CD4-positive, alpha-beta T cell treated with Interleukin-4 for 4 hours (primary cell): Measurements from ENCODE around the gene MAST3.

Experiments
- DNase-seq: peaks from one replicate; pipeline ENCODE4 v3.0.0-alpha.2; 2020

Gene MAST3

DNA sequence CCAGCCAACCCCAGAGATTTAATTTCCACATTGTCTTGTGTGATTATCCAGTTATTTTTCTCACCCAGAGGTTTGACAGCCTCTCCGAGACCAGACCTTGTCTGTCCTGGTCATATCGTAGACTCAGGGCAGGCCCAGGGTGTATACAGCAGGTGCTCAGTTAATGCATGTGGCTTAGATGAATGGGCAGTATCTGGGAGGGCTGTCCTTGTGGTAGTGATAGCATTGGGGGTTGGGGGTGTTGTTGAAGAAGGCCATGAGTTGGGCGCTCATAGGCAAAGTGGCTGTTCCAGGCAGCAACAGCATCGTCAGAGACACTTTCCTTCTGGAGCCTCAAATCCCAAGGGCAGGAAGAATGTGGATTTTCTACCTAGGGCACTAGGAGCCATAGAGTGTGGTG is 16.9 kb downstream of the MAST3 start:
- no peak for DNase-seq

- DNase-seq: no peak
Measured at GRCh38 chr19:18117364-18117691, 19.8 kb downstream of the MAST3 start.

DNA sequence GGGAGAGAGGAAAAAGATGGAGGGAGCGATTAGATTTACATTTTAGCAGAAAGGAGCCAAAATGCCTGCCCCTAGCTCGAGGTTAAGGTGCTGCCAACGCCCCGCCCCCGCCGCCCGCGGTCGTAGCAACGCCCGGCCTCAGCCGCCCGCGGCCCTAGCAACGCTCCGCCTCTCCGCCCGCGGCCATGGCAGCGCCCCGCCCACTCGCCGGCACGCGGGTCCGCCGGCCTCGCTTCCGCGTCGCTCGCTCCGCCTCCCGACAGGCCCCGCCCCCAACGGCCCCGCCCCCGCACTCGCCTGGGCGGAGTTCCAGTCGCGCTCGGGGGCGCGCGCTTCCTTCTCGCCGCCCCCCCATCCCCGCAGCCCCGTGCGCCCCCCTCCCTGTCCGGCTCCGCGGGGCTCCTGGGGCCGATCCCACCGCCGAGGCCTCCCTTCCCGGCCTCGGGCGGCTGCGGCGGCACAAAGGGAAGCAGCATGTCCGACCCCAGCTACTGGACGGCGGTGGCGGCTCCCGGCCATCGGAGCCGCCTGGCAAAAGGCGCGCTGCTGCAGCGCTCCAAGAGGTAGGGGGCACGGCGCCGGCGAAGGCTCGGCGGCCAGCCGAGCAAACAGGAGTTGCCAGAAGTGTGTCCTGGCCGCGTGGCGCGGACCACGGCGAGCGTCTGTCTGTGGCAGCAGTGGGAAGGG is 20.3 kb downstream of the MAST3 start:
- DNase-seq: peak; percentile 92

GRCh38 chr19:18118420-18119012 is 20.9 kb downstream of the MAST3 start:
- no peak for DNase-seq

- DNase-seq: peak; percentile 76
Measured at GRCh38 chr19:18119013-18119716, 21.6 kb downstream of the MAST3 start.

GRCh38 chr19:18119717-18120105 is 22.1 kb downstream of the MAST3 start:
- DNase-seq: peak; percentile 69

GRCh38 chr19:18120127-18120526 is 22.5 kb downstream of the MAST3 start:
- DNase-seq: no peak

- DNase-seq: no peak
Measured at GRCh38 chr19:18121166-18121565, 23.6 kb downstream of the MAST3 start.

DNA sequence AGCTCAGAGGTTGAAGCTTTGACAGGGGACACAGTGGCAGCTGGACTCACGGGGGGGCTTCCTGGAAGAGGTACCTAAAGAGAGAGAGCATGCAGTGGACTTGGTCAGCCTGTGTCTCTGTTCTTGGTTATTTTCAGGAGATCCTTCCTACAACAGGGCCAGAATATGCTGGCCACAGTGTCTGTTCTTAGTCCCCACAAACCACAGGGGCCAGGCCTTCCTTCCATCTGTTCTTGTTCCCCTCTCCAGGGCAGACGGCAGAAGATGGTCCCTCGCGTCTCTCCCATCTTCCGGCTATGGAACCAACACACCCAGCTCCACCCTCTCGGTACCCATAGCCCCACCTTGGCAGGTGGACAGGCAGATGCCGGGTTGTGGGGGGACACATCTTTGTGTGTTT is 24.8 kb downstream of the MAST3 start:
- no peak for DNase-seq

GRCh38 chr19:18122860-18123795 is 25.6 kb downstream of the MAST3 start:
- no peak for DNase-seq

DNA sequence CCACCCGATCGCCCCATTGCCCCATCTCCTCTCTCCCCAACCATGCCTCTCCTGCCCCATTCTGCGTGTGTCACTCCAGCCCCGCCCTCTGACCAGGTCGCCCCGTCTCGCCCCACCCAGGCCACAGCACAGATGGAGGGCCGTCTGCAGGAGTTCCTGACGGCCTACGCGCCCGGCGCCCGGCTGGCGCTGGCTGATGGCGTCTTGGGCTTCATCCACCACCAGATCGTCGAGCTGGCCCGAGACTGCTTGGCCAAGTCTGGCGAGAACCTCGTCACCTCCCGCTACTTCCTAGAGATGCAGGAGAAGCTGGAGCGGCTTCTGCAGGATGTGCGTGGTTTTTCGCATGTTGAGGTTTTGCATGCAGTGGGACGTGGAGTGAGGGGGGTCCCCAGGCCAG is 26.2 kb downstream of the MAST3 start:
- DNase-seq: no peak

DNA sequence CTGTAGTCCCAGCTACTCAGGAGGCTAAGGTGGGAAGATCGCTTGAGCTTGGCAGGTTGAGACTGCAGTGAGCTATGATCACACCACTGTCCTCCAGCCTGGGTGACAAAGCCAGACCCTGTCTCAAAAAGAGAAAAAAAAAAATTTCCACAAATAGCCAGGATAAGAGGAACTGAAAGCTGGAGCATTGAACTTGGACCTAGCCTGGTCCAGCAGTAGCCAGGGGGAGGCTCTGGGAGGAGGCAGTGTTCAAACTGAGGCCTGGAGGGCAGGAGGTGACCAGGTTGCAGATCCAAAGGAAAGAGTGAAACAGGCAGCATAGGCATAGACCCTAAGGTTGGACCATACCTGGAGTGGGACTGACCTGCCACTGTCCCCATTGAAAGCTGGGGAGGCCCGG is 28.5 kb downstream of the MAST3 start:
- no peak for DNase-seq

DNA sequence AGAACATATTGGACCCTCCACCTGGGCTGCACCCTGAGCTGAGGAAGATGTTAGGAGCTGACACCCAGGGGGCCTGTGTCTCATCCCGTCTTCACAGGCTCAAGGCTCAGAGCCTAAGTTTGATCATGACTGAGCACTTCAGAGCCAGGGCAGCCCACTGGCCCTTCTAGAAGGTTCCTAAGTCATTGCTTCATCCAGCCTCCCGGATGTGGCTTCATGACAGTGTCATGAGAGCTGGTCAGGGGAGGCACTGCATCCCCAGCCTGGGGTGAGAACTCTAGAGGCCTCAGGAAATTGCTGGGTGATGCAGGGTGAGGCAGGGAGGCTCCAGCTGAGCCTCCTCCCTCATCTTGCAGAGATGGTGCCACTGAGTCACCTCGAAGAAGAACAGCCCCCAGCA is 30.5 kb downstream of the MAST3 start:
- no peak for DNase-seq

DNA sequence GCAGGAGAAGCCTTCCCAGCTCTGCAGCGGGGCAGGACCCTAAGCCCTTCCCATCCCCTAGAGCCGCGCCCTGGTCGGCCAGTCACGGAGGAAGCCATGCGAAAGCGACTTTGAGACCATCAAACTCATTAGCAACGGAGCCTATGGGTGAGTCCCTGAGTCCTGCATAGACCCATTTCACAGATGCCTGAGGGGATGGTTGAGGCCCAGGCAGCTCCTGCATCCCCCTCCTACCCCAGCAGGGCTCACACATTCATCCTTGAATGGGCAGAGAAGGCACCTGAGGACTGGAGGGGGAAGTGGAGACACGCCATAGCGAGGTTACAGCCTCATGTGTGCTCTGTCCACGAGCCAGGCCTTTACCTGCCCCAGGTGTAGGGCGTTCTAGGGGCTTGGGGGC is 31.2 kb downstream of the MAST3 start:
- DNase-seq: no peak

GRCh38 chr19:18130523-18131242 is 33.1 kb downstream of the MAST3 start:
- no peak for DNase-seq

GRCh38 chr19:18131841-18132596 is 34.4 kb downstream of the MAST3 start:
- no peak for DNase-seq

GRCh38 chr19:18135712-18136584 is 38.4 kb downstream of the MAST3 start:
- no peak for DNase-seq

GRCh38 chr19:18137242-18137641 is 39.7 kb downstream of the MAST3 start:
- DNase-seq: no peak

DNA sequence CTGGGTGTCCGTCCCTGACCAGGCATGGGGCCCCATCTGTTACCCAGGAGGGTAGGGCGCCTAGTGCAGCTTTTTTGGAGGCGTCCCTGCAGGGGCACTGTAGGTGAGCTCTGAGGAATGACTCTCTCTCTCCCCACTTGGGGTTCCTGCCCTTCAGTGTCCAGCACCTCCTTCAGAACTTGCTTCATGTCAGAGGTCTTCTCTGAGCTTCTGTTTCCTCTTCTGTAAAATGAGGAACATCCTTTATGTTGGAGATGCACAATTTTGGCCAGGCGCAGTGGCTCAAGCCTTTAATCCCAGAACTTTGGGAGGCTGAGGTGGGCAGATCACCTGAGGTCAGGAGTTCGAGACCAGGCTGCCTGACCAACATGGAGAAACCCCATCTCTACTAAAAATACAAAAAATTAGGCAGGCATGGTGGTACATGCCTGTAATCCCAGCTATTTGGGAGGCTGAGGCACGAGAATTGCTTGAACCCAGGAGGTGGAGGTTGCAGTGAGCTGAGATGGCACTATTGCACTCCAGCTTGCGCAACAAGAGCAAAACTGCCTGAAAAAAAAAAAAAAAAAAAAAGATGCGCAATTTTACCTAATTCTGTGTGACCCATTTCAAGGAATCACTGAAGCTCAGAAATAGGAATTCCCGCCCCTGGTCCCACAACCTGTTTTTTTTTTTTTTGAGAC is 40.2 kb downstream of the MAST3 start:
- DNase-seq: no peak

- no peak for DNase-seq
Measured at GRCh38 chr19:18140473-18140872, 42.9 kb downstream of the MAST3 start.
